ENCODE measurements around the gene CDC26.
A peak's percentile ranks its signal among the peaks of the same experiment; 100 is the strongest.

The CDC26 gene

DNA sequence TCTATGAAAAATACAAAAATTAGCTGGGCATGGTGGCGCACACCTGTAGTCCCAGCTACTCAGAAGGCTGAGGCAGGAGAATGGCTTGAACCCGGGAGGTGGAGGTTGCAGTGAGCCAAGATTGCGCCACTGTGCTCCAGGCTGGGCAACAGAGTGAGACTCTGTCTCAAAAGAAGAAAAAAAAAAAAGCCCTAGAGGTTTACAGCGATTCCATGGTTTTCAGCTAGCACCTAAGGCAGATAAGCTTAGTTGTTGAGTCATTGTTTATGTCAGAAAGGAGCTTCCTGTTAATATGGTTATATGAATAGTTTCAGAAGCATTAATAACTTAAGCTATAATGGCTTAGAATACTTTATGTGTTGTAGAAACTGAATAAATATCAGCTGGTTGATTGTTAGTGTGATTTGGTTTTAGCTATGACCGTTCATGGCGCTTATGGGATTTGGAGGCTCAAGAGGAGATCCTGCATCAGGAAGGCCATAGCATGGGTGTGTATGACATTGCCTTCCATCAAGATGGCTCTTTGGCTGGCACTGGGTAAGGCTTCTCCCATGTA is 14.8 kb upstream of the CDC26 start:
- no peak overlapping the region for H3K4me3 ChIP-seq (ENCODE audit: low read length)
- no peak for DNase-seq (ENCODE audit: low read depth)
- TF ChIP-seq, protein P1, sequence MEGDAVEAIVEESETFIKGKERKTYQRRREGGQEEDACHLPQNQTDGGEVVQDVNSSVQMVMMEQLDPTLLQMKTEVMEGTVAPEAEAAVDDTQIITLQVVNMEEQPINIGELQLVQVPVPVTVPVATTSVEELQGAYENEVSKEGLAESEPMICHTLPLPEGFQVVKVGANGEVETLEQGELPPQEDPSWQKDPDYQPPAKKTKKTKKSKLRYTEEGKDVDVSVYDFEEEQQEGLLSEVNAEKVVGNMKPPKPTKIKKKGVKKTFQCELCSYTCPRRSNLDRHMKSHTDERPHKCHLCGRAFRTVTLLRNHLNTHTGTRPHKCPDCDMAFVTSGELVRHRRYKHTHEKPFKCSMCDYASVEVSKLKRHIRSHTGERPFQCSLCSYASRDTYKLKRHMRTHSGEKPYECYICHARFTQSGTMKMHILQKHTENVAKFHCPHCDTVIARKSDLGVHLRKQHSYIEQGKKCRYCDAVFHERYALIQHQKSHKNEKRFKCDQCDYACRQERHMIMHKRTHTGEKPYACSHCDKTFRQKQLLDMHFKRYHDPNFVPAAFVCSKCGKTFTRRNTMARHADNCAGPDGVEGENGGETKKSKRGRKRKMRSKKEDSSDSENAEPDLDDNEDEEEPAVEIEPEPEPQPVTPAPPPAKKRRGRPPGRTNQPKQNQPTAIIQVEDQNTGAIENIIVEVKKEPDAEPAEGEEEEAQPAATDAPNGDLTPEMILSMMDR (conservative IDR thresholded peaks at IDR 0.05; ENCODE audit: low read length): no peak

- H3K4me3 ChIP-seq (ENCODE audit: low read length): no peak overlapping the region
- TF ChIP-seq, protein P1 (conservative IDR thresholded peaks at IDR 0.05; ENCODE audit: low read length): no peak
- DNase-seq (ENCODE audit: low read depth): no peak
Measured at GRCh38 chr9:113289091-113289490, 13.7 kb upstream of the CDC26 start.

GRCh38 chr9:113281356-113281755 is 6.0 kb upstream of the CDC26 start:
- TF ChIP-seq, protein P1 (conservative IDR thresholded peaks at IDR 0.05; ENCODE audit: low read length): no peak
- DNase-seq (ENCODE audit: low read depth): no peak
- H3K4me3 ChIP-seq (ENCODE audit: low read length): no peak overlapping the region

- no peak for DNase-seq (ENCODE audit: low read depth)
- TF ChIP-seq, protein P1 (conservative IDR thresholded peaks at IDR 0.05; ENCODE audit: low read length): no peak
- no peak overlapping the region for H3K4me3 ChIP-seq (ENCODE audit: low read length)
Measured at GRCh38 chr9:113278840-113279239, 3.5 kb upstream of the CDC26 start.

DNA sequence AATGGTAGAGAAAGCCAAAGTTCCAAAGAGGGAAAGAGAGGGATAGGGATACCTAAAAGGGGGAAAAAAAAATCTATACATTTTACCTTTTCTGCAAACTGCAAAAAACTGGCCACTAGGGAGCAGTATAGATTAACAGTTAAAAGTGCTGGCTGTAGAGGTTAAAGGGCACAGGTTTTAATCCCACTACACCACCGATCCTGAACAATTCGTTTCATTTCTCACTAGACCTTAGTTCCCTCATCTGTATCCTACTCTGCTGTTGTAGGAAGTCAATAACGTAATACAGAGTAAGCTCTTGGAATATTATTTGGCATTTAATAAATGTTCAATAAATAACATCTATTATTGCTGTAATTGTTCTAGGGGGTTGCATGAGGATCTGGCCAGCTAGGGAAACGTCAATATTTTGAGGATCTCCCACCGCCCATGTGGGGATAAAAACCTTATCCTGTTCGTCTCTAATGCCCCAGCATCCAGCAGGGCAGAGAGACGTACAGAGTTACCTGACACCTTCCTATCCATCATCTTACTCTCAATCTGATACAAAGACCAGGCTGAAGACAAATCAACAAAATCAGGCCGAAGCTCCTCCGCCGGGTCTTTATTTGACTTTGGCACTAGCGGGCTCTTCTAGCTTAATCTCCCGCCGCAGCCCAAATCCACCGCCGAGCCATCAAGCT is 757 bp downstream of the CDC26 start:
- peak; percentile 57 for DNase-seq (ENCODE audit: low read depth)

DNA sequence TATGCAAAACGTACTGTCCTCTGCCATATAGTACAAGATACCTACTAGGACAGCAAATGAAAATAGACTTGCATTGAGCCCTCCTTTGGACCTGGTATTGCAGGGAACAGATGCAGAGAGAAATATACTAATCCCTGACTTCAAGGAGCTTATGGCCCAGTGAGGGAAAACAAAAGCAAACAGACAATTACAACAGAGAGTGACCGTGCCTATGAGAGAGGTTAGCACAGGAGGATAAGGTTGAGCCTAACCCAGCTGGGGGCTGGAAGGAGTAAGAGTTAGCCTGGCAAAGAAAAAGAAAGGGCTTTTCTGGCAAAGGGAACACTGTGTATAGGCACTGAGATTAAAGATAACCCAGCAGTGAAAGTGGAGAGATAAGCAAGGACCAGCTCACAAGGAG is 5.5 kb downstream of the CDC26 start:
- DNase-seq (ENCODE audit: low read depth): no peak
- H3K4me3 ChIP-seq (ENCODE audit: low read length): no peak overlapping the region
- TF ChIP-seq, protein P1 (conservative IDR thresholded peaks at IDR 0.05; ENCODE audit: low read length): no peak

More for the DNA sequence above, 757 bp downstream of the CDC26 start:
- TF ChIP-seq, protein P1 (conservative IDR thresholded peaks at IDR 0.05; ENCODE audit: low read length): peak; percentile 69
- H3K4me3 ChIP-seq (ENCODE audit: low read length): peak overlapping the region; percentile 97

DNA sequence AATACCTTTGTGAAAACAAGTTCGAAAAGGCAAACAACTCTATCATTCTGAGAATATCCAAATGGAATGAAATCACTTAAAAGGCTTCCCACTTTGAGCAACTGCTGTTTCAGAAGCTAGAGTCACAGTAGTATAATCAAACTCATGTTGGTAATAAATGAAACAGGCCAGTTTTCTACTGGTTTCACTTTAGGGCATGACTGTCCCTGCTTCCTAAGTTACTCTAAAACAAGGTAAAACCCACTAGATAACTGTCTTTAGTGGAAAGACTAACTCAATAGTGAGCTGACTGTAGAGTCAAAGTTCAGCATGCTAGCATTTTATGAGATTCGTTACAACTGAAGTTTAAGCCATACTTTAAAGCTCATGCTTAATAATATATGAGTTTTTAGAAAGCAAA is 6.0 kb downstream of the CDC26 start:
- H3K4me3 ChIP-seq (ENCODE audit: low read length): no peak overlapping the region
- TF ChIP-seq, protein P1 (conservative IDR thresholded peaks at IDR 0.05; ENCODE audit: low read length): no peak
- DNase-seq (ENCODE audit: low read depth): no peak
